Kasumi-1 (cell line): ENCODE data around the gene FAM156B.
"Not testable (repeated sequence)": the region's sequence is repeated elsewhere in the genome, so short reads cannot be mapped to it uniquely, and the experiment has no call there.

Source experiments
- DNase-seq, 2 experiments: peaks; one replicate each; lab custom pipeline; 2025; lab: John Stamatoyannopoulos, UW

FAM156B gene, protein sequence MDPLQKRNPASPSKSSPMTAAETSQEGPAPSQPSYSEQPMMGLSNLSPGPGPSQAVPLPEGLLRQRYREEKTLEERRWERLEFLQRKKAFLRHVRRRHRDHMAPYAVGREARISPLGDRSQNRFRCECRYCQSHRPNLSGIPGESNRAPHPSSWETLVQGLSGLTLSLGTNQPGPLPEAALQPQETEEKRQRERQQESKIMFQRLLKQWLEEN

DNA sequence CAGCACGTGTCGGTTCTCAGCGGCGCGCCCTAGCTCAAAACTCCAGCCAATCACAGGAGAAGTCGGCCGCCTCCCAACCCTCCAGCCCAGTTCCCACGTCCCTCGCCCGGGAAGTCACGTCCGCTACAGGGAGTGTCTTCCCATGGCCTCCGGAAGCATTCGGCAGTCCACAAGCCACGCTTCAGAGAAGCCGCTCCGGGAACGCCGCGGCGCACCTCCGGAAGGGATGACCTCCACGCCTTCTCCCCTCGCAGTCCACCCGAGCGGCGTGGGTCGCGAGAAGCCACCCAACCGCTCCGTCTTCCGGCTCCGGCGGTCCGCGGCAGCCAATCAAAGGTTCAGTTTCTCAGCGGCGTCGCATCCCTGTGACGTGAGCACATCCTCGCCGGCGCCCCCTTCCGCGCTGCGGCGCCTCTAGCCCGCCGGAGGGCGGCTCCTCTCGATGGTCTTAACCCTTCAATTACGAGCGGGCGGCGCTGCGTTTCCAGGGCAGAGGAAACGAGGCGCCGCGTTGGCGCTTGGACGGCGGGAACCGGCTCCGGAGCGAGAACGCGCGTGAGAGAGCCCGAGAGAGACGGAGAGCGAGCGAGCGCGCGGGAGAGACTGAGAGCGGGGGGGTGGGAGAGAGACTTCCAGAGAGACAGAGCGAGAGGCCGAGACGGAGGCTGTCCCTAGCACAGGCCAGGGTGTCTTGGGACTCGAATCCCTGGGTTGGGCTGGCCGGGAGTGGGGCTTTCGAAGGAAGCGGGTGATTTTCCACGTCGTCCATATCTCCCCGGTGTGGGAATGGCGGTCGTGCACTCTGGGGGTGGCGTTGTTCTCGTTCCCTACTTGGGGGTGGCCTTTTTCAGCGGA is at the start of gene FAM156B:
FAM156B (plus strand) TSS at position 476 of the 855 bp plus-strand sequence. CDS start 9,896 bp downstream, outside the sequence.
- not testable (repeated sequence) for DNase-seq

DNA sequence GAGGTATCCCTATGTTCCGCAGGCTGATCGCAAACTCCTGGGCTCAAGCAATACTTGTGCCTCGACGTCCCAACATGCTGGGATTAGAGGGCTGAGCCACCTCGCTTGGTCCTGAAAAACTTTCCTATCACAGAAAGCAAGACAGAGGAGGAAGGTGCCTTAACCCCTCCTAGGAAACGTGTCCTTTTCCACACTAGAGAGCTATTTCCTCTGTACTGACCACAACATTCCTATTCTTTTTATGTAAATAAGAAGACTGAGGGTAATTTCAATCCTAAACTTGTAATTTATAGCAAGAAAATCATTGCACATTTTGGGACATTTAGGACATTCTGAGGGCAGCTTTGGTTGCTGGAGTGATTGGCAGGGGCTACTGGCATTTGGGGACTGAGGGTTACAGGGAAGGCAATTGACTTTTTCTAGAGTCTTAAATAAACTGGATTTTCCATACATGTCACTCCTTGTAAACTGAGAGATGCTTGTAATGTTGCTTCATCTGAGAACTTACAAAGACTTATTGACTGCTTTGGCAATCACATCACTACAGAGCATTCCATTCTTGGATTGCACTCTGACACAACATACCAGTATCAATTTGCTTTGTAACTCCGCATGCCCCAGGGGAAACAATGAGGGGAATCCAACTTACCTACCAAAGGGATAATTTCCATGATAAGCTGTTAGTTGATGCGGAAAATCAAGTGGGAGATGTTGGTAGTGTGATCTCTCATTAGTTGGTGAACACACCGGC is 44.8 kb upstream of the FAM156B start:
- DNase-seq = no peak

DNA sequence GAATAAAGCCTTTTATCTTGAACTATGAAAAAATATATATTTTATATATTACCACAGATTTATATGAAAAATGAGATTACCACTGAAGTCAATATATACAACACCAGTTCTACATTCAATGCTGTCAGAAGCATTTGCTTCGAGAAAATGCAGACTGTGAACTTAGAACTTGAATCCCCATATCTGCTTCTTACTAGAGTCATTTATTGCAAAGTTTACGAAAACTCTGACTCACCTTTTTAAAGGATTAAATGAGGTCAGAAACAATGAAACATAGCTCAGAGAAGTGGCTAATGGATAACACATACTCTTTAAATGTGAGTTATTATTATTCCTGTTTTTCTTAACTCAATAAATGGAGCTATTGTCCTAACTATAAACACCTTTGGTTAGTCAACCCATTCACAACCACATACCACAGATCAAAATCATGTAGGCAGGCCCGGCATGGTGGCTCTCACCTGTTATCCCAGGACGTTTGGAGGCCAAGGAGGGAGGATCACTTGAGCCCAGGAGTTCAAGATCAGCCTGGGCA is 40.1 kb upstream of the FAM156B start:
- DNase-seq = not testable (repeated sequence)

DNA sequence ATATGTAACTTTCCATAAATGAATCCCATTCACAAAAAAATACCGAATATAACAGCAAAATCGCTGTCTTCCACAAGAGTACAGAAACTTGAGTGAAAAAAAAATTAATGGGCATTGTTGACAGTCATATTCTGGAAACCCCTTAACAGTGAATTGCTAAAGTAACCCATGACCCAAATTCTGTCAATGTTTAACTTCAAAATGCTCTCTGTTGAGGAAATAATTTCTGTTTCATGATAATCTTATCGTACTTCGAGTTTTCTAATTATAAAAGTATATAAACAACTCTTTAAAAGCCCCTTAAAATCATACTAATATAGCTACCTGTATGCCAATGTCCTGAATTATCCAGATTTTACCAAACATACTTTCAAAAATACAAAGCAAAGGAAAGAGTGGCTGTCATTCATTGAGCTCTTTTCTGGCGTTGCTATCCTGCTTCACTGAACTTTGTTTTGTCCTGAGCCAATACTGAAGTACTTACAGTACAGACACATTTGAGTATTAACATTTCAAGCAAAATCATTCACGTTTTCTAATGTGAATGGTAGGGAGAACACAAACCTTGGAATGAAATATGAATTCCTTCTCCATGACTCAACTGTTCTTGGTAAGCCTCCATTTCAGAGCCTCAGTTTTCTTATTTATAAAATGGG is 31.7 kb upstream of the FAM156B start:
- DNase-seq = no peak

DNA sequence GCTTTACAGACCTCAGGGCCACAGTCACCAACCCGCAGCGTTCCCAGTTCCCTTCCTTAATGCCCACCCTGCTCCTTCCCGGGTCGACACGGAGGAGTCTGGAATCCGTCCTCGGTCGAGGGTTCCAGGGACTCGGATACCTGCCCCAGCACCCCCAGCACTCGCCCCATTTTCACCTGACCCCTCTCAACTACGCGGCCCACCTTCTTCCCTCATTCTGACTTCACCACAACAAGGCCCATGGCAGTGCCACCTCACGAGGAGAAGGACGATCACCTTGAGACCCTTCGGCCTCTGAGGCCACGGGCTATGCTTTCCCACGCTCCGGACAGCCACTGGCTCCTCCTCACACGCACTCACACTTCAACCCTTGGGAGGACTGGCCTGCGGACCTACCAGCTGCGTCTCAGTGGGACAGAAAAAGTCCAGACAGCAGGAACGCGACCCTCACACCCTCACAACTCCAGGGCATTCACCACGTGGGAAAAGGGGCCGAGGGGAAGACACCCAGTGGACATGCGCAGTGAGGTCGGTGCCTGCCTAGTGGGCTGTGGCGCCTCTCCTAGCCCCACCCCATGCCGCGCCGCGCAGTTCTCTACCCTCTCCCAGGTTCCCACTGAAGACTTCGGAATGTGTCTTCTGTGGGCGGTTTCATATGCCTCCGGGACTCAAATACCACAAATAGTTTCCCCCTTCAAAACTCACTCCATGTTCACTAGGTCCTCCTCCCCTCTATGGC is 29.4 kb upstream of the FAM156B start, which contains the start of gene XAGE3:
XAGE3 (minus strand) TSS at position 474 of the 739 bp plus-strand sequence. CDS start 950 bp downstream, outside the sequence.
- no peak for DNase-seq

DNA sequence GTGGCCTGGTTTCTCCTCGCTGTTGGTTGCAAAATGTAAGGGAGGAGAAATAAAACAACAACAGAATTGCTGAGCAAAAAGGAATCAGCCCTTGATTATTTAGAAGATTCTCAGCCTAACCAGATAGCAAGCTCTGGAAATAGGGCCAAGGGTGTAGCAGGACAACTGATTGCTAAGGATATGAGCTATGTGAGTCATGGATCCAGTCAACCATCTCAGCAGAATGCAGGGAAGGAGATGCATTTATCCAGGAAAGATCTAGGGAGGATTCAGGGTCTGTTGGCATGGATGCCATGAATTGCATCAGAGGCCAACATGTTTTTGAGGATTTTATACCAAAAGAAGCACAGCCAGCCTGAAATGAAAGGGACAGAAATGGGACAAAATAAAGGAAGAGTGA is 27.1 kb upstream of the FAM156B start:
- no peak for DNase-seq

DNA sequence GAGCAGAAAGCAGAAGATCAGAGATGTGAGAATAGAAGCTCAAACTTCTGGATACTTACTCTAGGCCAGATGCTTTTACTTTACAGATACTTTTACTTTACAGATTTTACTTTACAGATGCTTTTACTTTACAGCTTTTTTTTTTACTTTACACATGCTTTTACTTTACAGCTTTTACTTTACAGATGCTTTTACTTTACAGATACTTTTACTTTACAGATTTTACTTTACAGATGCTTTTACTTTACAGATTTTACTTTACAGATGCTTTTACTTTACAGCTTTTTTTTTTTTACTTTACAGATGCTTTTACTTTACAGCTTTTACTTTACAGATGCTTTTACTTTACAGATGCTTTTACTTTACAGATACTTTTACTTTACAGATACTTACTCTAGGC is 23.3 kb upstream of the FAM156B start:
- not testable (repeated sequence) for DNase-seq

DNA sequence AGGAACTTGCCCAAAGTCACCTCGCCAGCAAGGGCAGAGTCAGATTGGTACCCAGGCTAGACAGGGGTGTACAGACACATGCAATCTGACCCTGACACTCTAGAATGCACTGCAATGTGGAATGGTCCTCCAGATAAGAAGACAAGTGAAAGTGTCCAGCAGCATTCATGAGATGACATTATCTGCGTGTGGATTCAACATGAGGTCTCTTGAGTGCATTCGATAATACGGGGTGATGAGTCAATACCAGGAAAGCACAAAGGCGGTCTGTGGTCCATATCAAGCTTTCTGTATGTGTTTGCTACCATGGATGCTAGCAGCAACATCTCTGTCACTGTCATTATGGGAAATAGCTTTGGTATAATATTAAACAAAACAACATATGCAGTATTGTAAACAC is 22.5 kb upstream of the FAM156B start:
- DNase-seq = no peak

DNA sequence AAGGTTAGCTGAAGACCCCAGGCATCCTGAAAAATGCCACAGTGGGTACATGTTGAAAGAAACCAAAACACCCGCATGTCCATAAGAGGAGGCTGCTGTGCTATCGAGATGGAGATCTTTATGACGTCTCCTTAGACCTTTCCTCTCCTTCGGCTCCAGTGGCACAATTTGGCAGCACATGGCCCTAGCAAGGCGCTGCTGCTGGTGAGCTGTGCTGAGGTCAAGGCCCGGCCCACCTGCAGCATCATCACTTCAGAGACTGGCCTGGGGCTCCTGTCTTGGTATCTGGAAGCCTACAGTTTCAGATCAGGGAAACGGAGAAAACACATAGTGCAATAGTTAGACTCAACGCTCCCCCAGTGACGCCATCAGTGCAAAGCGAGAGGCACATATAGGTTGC is 21.7 kb upstream of the FAM156B start:
- DNase-seq = not testable (repeated sequence)

DNA sequence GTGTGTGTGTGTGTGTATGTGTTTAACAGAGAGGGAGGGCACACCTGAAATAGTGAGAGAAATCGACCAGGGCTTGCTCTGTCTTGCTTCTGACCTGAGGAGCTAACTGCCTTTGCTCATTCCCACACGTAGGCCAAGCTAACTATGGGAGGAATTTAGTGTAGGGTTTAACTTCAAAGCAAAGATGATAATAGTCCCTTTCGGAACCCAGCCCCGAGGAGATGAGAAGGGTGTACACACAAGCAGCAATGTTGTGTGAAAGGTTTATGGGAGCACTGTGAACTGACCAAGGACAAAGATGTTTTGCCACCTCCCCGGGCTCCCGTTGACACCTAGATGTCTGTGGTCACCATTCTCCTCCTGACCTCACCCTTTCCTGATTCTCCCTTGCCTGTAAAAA is 20.7 kb upstream of the FAM156B start:
- DNase-seq = not testable (repeated sequence)

DNA sequence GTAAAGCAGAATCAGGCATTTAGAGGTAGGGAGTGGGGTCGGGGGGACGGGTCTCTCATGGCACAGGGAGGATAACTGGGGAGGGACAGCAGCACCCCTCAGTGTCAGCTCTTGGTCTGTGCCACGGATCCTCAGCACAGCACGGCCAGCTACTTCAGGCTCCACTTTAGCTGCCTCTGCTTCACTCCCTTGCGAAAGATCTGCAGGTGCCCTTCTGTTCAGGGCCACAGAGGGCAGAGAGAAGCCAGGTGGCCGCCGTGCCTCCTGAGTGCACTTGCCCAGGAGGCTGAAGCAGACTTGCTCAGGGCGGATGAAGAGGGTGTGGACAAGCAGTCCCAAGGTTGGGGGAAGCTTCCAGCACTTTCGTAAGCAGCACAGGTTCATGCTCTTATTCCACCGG is 9.7 kb upstream of the FAM156B start:
- not testable (repeated sequence) for DNase-seq

DNA sequence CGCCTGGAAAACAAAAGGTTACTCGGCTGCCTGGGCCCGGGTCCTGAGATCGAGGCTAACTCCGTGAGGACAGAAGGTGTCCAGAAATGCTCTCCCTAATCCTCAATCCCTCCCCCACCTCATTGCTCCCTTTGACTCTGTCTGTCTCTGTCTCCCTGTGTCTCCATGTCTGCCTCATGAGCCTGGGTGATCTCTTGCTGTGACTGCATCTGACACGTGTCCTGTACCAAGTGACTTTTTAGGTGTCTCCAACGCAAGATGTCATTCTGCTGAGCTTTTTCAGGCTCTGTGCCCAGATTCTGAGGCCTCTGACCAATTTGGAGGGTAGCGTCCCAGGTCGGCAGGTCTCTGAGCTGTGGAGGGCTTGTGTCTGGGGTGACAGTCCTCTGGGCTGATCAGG is 9.0 kb upstream of the FAM156B start:
- DNase-seq = not testable (repeated sequence)

DNA sequence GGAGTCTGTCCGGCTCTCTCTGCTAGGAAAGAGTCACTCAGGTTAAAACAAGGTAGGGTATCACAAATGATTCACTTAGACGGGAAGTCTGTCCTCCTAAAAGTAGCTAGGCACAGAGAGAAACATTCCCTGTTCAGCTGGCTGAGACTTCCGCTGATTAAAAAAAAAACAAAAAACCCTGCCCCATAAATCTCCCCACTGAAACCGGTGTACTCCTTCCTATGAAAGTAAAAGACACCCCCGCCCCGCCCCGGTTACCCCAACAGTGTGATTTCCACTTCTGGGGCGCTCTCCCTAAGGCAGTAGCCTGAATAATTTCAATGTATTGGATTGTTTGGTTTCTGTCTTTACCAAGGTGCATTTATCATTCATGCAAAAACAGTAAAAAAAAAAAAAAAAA is 692 bp upstream of the FAM156B start:
- not testable (repeated sequence) for DNase-seq

DNA sequence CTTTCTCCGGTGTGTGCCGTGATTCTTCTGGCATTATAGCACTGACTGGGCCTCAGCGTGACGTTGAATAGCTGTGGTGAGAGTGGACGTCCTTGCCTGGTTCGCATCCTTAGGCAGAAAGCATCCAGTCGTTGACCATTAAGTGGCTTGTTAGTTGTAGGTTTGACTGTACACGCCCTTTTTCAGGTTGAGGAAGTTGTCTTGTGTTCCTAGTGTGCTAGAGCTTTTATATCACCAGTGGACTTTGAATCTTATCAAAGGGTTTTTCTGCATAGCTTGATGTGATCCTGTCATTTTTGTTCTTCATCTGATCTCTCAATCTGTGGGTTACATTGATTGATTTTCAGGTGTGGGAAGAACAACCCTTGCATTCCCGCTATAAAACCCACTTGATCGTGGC is 8.4 kb downstream of the FAM156B start:
- not testable (repeated sequence) for DNase-seq

DNA sequence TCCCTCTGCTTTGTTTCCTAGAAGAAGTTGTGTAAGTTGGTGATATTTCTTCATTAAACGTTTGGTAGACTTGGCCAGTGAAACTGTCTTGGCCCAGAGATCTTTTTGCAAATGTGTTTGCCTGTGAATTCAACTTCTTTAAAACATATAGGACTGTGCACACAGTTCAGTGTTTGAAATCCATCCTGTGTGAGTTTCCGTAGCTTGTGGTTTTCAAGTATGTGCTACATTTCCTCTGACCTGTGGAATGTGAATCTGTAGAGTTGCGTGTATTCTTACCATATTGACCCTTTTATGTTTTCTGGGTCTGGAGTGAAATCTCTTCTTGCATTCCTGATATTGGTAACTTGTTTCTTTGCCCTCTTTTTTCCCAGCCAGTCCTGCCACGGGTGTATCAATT is 8.9 kb downstream of the FAM156B start:
- not testable (repeated sequence) for DNase-seq

DNA sequence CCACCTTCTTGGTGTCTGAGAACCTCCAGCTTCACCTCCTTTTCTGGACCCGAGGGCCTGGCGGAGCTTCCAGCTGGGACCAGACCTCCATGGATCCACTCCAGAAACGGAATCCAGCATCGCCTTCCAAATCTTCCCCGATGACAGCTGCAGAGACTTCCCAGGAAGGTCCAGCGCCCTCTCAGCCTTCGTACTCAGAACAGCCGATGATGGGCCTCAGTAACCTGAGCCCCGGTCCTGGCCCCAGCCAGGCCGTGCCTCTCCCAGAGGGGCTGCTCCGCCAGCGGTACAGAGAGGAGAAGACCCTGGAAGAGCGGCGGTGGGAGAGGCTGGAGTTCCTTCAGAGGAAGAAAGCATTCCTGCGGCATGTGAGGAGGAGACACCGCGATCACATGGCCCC is 10.0 kb downstream of the FAM156B start:
- DNase-seq = not testable (repeated sequence)

DNA sequence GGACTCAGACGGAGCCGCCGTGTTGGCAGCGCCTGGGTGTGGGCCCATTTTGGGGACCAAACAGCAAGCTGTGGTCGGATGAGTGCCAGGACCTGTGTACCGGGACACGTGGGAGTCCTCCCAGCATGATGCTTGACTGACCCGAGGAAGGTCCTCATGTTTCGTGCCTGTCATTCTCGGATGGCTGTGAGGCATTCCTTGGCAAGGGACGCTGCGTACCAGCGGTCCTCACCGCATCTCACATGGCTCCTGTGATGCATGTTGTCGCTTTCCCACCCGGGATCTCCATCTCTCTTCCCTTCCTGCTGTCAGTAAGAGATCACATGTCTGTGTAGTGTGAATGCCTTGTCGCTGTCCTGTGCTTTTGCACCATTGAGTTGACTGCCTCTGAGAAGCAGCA is 10.8 kb downstream of the FAM156B start:
- DNase-seq = not testable (repeated sequence)

DNA sequence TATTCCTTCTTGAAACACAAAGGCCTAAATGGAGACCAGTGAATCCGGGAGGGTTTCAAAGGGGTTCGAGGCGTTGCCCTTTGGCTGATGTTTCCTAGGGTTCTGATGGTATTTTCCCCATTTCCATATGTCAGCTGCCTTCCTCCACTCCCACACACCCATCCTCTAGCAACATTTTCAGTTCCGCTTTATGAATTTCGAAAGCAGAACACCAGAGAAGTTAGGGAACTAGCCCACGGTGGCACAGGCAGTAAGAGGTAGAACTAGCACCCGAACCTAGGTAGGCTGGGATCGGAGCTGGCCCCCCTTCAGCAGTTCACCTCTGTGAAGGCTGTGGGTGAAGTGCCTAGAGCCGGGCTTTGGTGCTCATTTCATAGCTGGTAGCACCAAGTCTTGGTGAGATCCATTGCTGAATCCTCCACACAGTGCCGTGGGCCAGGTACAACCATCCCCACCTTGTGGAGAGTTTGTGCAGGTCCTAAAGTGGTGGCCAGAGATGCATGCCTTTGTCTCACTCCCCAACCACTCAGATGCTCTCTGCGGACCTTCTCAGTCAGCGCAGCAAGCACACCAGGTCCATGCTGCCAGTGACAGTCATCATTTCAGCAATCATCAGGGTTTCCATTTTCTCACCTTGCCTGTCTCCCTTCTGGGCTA is 12.3 kb downstream of the FAM156B start:
- DNase-seq = not testable (repeated sequence)

DNA sequence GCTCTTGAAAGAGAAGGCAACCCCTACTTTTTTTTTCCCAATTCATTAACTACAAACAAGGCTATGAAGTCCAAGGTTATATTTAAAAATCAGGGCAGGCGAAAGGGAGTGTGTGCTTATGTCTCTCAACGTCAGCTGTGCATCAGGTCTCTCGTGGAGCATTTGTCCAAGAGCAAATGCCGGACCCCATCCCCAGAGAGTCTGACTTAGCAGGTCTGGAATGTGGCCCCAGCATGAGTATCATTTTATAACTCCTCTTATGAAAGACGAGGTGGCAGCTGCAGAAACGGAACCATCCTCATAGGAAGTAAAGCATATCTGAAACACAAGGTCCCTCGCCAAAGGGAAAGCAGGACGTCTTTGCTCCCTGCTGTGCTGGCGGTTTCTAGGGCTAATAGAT is 16.6 kb downstream of the FAM156B start:
- DNase-seq = not testable (repeated sequence)

DNA sequence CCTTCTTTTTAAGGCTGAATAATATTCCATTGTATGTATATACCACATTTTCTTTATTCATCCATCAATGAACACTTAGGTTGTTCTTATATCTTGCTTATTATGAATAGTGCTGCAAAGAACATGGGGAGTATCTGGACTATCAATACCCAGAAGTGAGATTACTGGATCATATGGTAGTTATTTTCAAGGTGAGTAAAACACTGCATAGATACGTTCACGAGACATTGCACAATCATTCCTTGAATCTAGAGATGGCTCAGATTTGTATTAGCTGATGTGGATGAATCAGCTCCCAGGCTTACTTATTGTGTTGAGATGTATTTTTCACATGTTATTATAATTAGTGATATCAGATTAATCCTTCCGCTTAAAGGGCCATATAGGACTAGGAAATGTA is 17.6 kb downstream of the FAM156B start:
- not testable (repeated sequence) for DNase-seq
